22Rv1 (cell line): ENCODE measurements around the gene NDRG3.

ENCODE experiments used
- CTCF ChIP-seq: fragments of 450-650 bp; IDR thresholded peaks from 2 replicates; pipeline ENCODE4 v1.5.1; 2017; ENCODE audit warnings: mild to moderate bottlenecking
- ZFX ChIP-seq: fragments of 450-650 bp; IDR thresholded peaks from 2 replicates; pipeline ENCODE4 v1.6.1; 2017; ENCODE audit warnings: antibody characterized with exemption, borderline replicate concordance

GRCh38 chr20:36632147-36632486 lies 113.8 kb downstream of the NDRG3 start:
- TF ChIP-seq CTCF (no peak), ZFX (no peak)
